SKM-1 treated with dmso at 0.1 percent for 144 hours (cell line): ENCODE results near the gene PXT1.
"Not testable (repeated sequence)": the region's sequence is repeated elsewhere in the genome, so short reads cannot be mapped to it uniquely, and the experiment has no call there.

ENCODE experiments used
- DNase-seq: peaks from one replicate; lab custom pipeline; 2025; ENCODE audit not compliant: unreplicated experiment; lab: John Stamatoyannopoulos, UW

The PXT1 gene

GRCh38 chr6:36370638-36371037, 72.0 kb downstream of the PXT1 start:
- DNase-seq, result no peak

GRCh38 chr6:36368921-36369865, 73.5 kb downstream of the PXT1 start:
- DNase-seq, result peak; percentile 96

GRCh38 chr6:36368421-36368820, 74.2 kb downstream of the PXT1 start:
- DNase-seq, result no peak

- no peak for DNase-seq
Measured at GRCh38 chr6:36367743-36368142, 74.9 kb downstream of the PXT1 start.

- no peak for DNase-seq
Measured at GRCh38 chr6:36364669-36365479, 77.8 kb downstream of the PXT1 start.

- not testable (repeated sequence) for DNase-seq
Measured at GRCh38 chr6:36364061-36364635, 78.5 kb downstream of the PXT1 start.

- not testable (repeated sequence) for DNase-seq
Measured at GRCh38 chr6:36363371-36363752, 79.3 kb downstream of the PXT1 start.

- peak; percentile 74 for DNase-seq
Measured at GRCh38 chr6:36362551-36363370, 79.9 kb downstream of the PXT1 start.

- no peak for DNase-seq
Measured at GRCh38 chr6:36361071-36361470, 81.6 kb downstream of the PXT1 start.

GRCh38 chr6:36360241-36361054, 82.2 kb downstream of the PXT1 start:
- peak; percentile 58 for DNase-seq

- no peak for DNase-seq
Measured at GRCh38 chr6:36358226-36358915, 84.3 kb downstream of the PXT1 start.

- no peak for DNase-seq
Measured at GRCh38 chr6:36357872-36358225, 84.8 kb downstream of the PXT1 start.

GRCh38 chr6:36355819-36356218, 86.8 kb downstream of the PXT1 start:
- DNase-seq, result peak; percentile 44

- DNase-seq, result no peak
Measured at GRCh38 chr6:36353411-36353915, 89.2 kb downstream of the PXT1 start.

- no peak for DNase-seq
Measured at GRCh38 chr6:36352477-36353157, 90.0 kb downstream of the PXT1 start.

GRCh38 chr6:36350681-36351571, 91.7 kb downstream of the PXT1 start:
- DNase-seq, result no peak

GRCh38 chr6:36350082-36350481, 92.6 kb downstream of the PXT1 start:
- DNase-seq, result no peak

- no peak for DNase-seq
Measured at GRCh38 chr6:36349240-36349639, 93.4 kb downstream of the PXT1 start.
